Transverse colon (tissue), 4 donors: ENCODE data around the gene RAPGEF5.

Experiments used
- POLR2A ChIP-seq: fragments of 450-650 bp; IDR thresholded peaks from one replicate; pipeline ENCODE4 v1.6.1; 2016; ENCODE audit warnings: antibody characterized with exemption, mild to moderate bottlenecking, moderate library complexity
- POLR2AphosphoS5 ChIP-seq, 3 donors: sonication (generic); formaldehyde crosslinking; IDR thresholded peaks; one replicate each; pipeline ENCODE4 v1.6.1; 2016; ENCODE audit warnings: antibody characterized with exemption in 3 of 3
- TF ChIP-seq, protein P1 (sequence below), 5 experiments: fragments of 200-600 bp in 3 of 5; fragments of 450-650 bp in 2 of 5; sonication (generic) in 3 of 5; IDR thresholded peaks; 1 replicate in 2 of 5; 2 replicates in 3 of 5; pipeline ENCODE4 v1.5.1; 2016 to 2017; ENCODE audit warnings: antibody characterized with exemption in 5 of 5, inconsistent platforms in 3 of 5, mild to moderate bottlenecking in 2 of 5, moderate library complexity in 1 of 5

- TF ChIP-seq, protein P1, sequence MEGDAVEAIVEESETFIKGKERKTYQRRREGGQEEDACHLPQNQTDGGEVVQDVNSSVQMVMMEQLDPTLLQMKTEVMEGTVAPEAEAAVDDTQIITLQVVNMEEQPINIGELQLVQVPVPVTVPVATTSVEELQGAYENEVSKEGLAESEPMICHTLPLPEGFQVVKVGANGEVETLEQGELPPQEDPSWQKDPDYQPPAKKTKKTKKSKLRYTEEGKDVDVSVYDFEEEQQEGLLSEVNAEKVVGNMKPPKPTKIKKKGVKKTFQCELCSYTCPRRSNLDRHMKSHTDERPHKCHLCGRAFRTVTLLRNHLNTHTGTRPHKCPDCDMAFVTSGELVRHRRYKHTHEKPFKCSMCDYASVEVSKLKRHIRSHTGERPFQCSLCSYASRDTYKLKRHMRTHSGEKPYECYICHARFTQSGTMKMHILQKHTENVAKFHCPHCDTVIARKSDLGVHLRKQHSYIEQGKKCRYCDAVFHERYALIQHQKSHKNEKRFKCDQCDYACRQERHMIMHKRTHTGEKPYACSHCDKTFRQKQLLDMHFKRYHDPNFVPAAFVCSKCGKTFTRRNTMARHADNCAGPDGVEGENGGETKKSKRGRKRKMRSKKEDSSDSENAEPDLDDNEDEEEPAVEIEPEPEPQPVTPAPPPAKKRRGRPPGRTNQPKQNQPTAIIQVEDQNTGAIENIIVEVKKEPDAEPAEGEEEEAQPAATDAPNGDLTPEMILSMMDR (IDR thresholded peaks at IDR 0.05), result no peak
- TF ChIP-seq POLR2AphosphoS5 (IDR thresholded peaks at IDR 0.05), result no peak
- TF ChIP-seq POLR2A, result no peak
Observed at GRCh38 chr7:22192801-22193200, 164.2 kb downstream of the RAPGEF5 start.
